Activated CD8-positive, alpha-beta memory T cell treated with anti-CD3 and anti-CD28 coated beads for 48 hours (primary cell): ENCODE results near the gene KLF13.

Source experiments
- DNase-seq, 3 experiments: peaks; one replicate each; pipeline ENCODE4 v3.0.0-alpha.2; 2020; ENCODE audit warnings: low read depth in 2 of 3, low spot score in 2 of 3

KLF13 gene

DNA sequence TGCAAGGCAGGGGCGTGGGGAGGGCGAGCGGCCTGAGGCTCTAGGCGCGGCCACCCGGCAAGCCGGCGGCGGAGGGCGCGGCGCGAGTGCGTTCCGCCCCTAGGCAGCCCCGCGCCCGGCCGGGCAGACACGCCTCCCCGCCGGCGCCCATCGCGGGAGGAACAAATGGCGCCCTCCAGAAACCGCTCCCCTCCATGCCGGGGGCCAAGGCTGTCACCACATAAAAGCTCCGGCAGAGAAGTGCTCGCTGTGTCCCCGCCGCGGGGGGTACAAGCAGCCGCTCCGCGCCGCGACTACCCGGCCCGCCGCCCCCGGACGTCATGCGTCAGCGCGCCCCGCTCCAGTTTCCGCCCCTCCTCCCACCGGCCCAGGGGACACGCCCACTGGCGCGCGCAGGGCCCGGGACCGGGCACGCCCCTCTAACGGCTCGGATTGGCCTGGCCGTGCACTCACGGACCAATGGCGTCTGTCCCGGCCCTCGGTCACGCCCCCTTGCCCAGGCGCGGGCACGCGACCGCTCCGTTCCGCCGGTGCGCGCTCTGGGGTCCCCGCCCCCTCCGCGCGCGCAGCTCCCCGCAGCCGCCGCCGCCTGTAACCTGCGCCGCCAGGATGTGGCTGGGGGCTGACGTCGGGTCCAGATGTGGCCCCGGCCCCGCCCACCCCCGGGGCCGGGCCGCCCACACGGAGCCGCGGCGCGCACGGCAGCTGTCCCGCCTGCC lies at the start of gene KLF13:
Gene KLF13 (plus strand): TSS at position 680 of the 719 bp plus-strand sequence. CDS start 378 bp downstream, outside the sequence.
- peak; percentile 97 to 100 (median 98) for DNase-seq

DNA sequence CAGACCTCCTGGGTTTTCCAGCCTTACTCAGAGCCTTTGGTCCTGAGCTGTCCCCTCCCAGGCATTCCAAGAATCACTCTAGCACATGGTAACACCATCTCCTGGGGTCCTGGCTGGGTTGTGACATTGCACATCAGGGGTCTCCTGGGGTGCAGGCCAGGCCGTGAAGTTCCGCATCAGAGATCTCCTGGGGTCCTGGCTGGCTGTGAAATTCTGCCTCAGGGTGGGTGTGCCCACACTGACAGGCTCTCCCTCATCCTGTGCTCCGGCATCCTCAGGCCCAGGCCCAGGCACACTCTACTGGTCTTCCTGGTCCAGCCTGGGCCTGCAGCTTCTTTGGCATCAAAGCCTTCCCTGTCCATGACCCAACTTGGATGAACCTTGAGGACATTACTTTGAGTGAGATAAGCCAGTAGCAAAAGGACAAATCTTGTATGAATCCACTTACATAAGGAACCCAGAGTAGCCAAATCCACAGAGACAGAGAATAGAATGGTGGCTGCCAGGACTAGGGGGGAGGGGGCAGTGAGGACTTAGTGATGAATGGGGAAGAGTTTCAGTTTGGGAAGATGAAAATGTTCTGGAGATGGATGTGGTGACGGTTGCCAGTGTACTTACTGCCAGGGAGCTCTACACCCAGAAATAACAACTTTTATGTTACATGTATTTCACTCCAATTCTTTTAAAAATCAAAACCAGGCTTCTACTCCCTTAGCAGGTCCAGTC lies 49.1 kb upstream of the KLF13 start:
- no peak for DNase-seq

DNA sequence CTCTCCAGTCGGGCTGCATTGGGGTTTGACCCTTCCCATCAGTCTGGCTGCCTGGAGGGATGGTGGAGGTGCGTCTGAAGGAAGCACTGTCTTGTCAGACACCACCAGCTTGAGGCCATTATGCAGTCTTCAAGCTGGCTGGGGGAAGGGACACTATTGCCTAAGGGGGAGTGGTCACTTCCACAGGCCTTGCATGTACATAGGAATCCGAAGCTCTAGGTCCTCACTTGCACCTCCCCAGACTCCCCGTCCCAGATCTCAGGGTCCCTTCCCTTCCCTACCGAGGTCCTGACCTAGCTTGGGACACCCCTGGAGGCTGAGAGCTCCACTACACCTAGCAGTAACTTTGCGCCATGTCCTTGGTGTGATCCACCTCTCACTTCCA lies 48.6 kb upstream of the KLF13 start:
- DNase-seq, result no peak

DNA sequence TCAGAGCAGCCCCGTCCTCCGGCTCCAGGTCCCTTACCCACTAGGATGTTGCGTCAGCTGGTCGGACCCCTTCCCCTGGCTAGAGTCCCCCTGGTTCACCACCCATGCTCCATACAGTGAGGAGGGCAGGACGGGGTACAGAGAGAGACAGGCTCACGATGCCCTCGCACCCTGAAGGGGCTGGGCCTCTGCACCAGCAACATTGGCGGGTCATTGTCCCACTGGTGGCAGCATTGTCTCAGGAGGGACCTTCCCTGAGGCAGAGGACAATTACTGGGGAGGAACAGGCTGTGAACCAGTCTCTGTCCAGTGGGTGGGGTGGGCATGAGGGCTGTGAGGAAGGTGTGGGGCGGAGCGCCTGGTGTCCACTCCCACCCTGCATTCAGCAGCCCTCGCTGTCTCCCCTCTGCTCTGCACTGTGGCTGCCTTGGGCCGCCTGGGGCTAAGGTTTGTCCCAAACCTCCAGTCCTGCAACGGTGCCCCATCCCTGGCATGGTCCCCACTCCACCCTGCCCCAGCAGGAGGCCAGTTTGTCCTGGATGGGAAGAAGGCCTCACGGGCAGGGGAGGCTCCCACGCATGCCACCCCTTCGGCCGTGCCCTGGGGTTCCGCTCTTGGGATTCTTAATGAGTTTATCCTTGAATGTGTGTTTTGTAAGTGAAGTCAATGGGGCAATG lies 48.0 kb upstream of the KLF13 start:
- DNase-seq, result no peak

DNA sequence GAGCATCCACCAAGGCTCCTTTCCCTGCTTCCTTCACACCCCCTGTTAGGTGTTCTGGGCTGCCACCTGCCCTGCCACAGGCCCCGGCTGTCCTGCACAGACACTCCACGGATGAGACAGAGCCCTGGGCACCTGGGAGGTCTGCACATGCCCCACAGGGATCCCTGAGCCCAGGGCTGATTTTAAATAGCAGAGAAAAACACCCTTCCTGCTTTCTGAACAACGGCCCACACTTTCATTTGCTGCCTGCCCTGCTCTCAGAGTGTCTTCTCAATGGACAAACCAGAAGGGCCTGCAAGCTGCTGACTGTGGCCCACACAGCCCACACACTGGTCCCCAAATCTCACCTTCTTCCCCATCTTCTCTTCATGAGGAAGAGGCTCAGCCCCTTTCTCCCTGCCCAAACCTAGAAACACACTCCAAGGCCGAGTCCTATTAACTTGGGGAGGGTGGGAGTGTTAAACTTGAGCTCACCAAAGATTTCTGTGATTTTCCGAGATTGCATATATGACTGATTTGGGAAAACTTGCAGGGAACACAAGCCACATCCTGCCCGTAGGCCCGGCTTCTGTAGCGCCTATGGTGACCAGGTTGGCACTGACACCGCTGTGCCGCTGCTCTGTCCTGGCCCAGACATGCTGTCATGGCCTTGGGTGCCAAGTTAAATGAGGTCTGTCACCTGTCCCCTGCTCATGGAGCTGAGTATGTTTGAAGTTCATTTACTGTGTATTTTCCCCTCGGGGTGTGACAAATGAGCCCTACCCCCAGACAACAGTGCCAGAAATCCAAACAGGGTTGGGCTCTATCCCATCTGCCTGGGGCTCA lies 47.2 kb upstream of the KLF13 start:
- DNase-seq, result no peak

DNA sequence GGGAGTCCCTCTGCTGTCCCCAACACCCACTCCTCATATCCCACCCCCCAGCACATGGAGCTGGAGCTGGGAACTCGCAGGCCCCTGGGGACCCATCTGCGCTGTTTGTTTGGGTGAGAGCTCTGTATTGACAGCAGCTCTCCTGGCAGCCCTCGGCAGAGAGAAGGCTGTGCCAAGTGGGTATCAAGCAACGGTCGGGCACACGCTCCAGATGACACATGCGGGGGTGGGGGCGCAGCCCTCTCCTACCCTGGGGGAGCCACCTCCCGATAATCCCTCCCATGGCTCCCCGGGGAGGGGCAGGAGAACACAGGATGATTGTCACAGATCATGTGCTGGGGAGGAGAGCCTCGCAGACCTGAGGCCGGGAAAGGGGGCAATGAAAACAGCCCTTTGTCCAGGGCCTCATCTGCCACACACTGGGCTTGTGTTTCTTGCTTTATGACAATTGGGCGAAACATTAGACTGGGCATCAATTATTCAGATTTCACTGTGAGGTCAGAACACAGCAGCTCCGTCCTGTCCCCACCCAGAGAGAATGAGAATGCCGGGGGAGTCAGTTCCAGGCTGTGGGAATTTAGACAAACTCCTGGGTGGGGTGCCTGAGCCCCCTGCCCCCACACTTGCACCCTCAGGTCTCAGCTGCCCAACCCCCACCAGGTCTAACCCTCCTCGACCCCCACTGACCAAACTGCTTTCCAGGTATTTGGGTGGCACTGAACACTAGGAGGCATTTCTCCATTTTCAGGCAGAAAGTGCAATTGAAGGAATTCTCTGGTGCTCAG lies 46.4 kb upstream of the KLF13 start:
- DNase-seq, result no peak

DNA sequence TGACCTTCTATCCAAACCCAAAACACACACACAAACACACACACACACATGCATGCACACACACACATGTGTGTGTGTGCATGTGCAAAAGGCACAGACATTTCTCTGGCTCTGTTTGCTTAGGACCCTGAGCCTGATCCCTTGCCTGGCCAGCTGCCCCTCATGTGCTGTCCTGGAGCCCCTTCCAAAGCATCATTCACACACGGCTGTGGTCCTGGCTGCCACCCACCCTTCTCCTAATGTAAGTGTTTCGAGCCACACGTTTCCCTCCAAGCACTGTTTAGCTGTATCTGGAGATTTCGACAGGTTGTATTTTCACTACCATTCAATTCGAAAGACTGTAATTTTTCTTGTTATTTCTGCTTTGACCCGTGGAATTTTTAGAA lies 45.8 kb upstream of the KLF13 start:
- DNase-seq, result no peak

DNA sequence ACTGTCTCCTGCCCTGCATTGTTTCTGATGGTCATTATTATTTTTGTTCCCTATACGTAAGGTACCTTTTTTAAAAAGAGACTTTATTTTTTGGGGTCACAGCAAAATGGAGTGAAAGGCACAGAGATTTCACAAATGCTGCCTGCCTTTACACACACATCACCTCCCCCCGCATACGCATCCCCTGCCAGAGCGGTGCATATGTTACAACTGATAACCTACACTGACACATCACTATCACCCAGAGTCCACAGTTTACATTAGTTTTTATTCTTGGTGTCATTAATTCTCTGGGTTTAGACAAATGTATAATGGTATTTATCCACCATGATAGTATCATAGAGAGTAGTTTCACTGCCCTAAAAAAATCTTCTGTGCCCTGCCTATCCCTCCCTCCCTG lies 43.6 kb upstream of the KLF13 start:
- DNase-seq, result no peak

DNA sequence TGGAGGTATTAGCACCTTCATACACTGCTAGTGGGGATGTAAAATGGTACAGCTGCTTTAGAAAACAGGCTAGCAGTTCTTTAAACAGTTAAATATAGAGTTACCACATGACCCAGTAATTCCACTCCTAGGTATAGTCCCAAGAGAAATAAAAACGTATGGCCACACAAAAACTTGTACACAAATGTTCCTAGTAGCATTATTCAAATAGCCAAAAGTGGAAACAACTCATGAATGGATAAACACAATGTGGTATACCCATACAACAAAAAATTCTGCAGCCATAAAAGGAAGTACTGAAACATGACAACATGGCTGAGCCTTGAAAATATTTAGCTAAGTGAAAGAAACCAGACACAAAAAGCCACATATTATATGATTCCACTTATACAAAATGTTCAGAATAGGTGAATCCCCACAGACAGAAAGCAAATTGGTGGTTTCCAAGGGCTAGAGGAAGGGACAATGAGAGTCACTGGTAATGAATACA lies 40.8 kb upstream of the KLF13 start:
- DNase-seq, result no peak

DNA sequence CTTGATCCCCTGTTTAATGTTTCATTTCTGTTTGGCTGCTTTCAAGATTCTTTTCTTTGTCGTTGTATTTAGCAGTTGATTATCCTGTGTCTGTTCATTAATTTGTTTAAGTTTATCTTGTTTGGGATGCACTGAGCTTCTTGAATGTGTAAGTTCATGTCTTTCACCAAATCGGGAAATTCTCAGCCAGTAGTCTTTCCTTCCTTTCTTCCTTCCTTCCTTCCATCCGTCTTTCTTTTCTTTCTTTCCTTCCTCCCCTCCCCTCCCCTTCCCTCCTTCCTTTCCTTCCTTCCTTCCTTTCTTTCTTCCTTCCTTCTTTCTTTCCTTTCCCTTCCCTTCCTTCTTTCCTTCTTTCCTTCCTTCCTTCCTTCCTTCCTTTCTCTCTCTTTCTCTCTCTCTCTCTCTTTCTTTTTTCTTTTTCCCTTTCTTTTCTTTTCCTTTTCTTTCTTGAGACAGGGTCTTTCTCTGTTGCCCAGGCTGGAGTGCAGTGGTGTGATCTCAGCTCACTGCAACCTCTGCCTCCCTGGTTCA lies 35.5 kb upstream of the KLF13 start:
- DNase-seq, result no peak

DNA sequence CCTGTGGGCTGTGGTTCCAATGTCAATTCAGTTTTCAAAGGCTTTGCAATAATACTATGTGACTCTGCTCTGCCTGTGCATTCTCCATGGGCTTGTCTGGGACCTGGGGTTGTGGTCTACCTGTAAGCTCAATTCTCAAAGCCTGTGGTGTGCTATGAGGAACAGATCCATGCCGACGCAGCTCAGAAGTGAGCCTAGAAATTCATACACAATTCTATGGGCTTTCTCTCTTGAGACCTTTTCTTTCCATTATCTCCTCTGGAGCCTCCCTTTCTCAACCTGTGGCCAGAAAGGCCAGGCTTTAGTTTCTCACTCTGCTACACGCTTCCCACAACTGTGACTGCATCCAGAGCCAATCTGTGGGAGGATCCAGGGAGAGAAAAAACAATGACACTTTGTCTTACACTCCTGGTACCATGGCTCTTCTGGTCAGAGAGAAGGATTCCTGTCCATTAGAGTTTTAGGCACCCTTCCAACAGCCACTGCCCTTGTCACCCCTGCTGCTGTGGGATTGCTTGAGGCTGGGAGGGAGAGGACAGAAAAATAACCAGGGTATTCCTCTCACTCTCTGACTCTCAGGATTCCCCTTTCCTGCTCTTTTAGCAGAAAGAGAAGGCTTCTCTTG lies 34.1 kb upstream of the KLF13 start:
- no peak for DNase-seq

DNA sequence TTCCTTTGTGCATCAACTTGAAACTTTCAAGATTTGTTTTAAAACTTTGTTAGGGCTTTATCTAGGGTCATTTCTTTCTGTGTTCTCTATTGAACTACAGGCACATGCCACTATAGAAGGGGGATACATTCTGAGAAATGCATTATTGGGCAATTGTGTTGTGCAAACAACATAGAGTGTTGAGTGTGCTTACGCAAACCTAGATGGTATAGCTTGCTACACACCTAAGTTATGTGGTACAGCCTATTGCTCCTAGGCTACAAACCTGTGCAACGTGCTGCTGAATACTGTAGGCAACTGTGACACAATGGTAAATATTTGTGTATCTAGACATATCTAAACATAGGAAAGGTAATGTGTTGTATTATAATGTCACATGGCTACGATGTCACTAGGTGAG lies 33.0 kb upstream of the KLF13 start:
- DNase-seq, result no peak

DNA sequence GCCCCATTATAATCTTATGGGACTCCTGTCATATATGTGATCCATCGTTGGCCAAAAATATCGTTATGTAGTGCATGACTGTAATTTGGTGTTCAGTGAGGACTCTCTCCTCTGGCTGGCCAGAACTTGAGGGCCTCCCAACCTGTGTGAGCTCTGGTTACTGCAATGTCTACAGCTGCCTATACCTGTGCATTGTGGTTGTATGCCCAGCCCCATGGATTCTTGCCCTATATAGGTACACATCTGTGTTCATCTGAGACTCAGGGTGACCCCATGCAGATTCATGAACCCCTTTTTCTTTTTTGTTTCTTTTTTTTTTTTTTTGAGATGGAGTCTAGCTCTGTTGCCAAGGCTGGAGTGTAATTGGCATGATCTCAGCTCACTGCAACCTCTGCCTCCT lies 32.6 kb upstream of the KLF13 start:
- no peak for DNase-seq

DNA sequence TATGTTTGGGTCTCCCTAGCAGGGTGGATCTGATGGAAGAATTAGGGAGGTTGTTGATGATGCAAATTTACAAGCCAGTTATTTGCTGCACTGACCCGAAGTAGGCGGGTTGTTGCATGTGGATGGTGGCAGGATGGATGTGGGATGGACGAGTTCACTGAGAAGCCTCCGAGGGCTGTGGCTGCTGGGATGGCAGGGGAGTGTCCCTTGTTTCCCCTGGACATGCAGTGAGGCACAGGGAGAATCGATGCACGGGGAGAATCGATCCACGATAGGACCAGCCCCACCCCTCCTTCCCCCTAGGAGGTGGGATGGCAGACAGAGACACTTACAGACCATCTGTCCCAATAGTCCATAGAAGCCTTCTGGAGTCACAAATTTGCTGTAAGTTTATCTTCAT lies 31.0 kb upstream of the KLF13 start:
- DNase-seq, result no peak

DNA sequence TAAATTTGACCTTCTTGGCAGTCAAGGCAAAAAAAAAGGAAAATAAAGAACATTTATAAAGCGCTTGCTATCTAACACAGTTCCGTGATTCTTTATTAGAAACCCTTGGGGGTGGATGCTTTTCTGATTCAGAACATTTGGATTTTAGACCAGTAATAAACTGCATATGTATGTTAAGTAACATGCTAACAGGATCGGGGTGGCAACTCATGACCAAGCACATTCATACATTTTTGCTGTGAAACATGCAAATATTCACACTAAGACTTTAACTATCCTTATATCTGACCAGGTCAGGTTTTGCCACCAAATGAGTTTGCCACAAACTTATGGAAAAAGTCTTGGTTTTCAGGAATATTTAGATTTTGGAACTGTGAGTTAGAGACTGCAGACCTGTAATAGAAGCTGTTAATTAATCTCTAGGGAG lies 30.4 kb upstream of the KLF13 start:
- DNase-seq, result no peak

DNA sequence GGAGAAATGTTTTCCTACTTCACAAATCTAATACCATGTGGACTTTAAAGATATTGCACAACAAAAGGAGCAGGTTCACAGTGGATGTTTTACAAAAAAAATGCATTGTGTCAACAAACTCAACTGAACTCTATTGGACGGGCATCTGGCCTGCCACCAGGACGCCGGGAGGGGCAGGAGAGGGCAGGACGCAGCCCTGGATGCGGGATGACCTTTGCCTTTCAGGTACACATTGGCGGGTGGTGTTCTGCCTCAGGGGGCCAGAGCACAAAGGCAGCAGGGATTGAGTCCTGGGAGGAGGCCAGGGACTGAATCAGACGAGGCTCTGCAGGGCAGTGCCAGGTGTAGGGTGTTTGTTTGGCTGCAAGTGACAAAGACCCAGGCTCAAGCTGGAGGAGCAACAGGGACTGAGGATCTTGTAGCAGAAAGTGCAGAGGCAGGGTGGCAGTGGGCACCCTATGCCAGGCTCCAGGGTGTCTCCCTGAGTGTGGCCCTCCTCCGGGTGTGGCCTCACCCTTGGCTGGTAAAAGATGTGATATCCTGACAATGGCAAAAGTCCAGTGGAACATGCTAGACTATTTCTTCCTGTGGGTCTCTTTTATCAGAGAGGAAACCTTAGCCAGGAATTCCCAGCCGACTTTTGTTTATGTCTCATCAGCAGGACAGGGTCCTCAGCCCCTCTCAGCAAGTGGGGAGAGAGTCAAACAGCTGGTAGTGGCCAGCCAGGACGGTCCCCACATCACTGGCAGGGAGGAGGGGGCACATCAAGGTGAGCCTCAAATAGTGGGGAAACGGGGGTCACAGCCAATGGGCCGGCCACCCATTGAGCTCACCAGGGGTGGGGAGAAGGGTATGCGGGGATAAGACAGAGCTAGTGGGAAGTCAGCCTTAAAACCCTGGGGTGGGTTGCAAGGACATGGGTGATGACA lies 29.7 kb upstream of the KLF13 start:
- no peak for DNase-seq

DNA sequence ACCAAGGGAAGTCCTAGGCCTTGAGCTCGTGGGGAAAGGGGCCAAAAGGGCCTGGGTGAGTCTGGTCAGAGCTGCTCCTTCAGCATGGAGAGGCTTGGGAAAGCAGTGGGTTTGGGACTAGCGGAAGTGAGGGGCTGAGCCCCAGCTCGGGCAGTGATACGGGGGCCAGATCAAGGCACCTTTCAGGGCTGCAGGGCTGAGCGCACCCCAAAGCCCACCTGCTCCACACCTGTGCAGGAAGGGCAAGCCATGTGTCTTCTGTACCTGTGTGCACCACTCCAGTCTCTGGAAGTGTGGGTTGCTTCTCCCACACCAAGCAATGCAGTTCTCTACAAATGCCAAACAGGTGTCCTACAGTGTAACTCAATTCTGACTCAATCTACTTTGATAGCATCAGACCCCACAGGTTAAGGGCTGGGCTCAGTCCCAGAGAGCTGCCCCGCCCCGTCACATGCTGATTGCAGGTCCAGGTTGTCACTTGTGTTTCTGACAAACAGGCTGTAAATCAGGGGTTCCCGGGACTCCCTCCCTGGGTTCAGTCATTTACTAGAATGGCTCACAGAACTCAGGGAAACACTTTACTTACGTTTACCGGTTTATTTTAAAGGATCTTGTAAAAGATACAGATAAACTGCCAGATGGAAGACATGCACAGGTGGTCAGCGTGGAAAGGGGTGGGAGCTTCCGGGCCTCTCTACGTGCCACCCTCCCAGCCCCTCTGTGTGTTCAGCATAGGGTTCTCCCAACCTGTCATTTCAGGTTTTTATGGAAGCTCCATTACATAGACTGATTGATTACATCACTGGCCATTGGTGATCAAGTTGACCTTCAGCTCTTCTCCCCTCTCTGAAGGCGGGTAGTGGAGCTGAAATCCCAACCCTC lies 28.8 kb upstream of the KLF13 start:
- no peak for DNase-seq

DNA sequence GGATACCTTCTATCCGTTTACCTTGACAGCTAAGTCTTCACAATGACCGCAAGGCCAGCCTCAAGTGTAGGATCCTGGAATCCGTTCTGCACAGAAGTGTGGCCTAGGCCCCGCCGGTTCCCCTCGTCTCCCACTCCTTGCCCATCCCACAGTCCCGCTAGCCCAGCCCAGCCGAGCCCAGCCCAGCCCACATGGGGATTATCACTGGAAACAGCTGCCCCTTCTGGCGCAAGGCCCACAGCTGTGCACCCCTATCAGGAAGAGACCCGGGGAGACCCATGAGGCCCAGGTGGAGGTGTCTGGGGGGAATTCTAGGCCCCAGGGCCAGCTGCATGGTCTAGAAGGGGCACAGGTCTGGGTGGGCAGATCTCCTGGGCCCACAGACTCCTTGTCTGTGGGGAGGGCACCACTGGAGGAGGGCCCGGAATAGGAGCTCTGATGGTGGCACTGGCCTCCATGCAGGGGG lies 27.9 kb upstream of the KLF13 start:
- no peak for DNase-seq
